Pancreas (tissue), 10 donors: Measurements from ENCODE around the gene CCDC93. TPM values are rescaled to one million over a fixed set of nuclear protein-coding genes. Genes with fewer than 3 reads are reported as not detected.

Source experiments
- ATAC-seq, 4 donors: fragments of 200-7000 bp; cut with Tn5 transposase; one replicate each; pipeline versions ENCODE4 v1.8.0 to v1.9.1; 2020; ENCODE audit warnings: mild to moderate bottlenecking in 4 of 4, moderate library complexity in 4 of 4
- DNase-seq, 6 donors: peaks; one replicate each; pipeline ENCODE4 v3.0.0-alpha.2; 2020
- FAIRE-seq: peaks from 2 replicates; lab custom pipeline; 2012; peaks lifted over from hg19 to GRCh38; lab: Jason Lieb, UNC
- H3K27ac ChIP-seq, 4 donors: fragments of 200-600 bp; sonication (generic); 1 replicate in 3 of 4; 2 replicates in 1 of 4; pipeline versions ENCODE4 v1.5.0 to v1.8.0; 2020
- H3K27me3 ChIP-seq, 4 donors: fragments of 200-600 bp; one replicate each; pipeline ENCODE4 v1.8.0; 2021
- H3K36me3 ChIP-seq, 3 donors: fragments of 200-600 bp; sonication (generic) in 1 of 3; one replicate each; pipeline versions ENCODE4 v1.5.0 to v1.8.0; 2020 to 2021
- H3K4me1 ChIP-seq, 3 donors: fragments of 200-600 bp; one replicate each; pipeline ENCODE4 v1.8.0; 2021
- H3K4me3 ChIP-seq, 4 donors: fragments of 200-600 bp; sonication (generic) in 2 of 4; one replicate each; pipeline versions ENCODE4 v1.5.0 to v1.8.0; 2020 to 2021
- H3K9me3 ChIP-seq, 4 donors: fragments of 200-600 bp; one replicate each; pipeline ENCODE4 v1.8.0; 2021
- CTCF ChIP-seq, 4 donors: fragments of 200-600 bp; sonication (generic) in 3 of 4; IDR thresholded peaks; one replicate each; pipeline versions ENCODE4 v1.5.0 to v1.8.0; 2021; ENCODE audit warnings: antibody characterized with exemption in 4 of 4
- WGBS, 2 donors: extraction: QIAGEN DNeasy Blood & Tissue Kit; methylation state at CpG; one replicate each; pipeline ENCODE4 v1.1.7; 2013; 5-methylcytosine and 5-hydroxymethylcytosine counted together
- intact Hi-C, 3 donors: fragments of 100-400 bp; cut with DNase I; formaldehyde crosslinking; loops; one replicate each; pipeline versions ENCODE4 v1.11.1 to v1.14.2; 2022
- polyA plus RNA-seq, 2 donors: library from polyadenylated mRNA; stranded (reverse); fragments of 200-250 nt; gene quantifications; one replicate each; pipeline ENCODE4 v1.2.3, GENCODE V29; 2013
- total RNA-seq, 6 donors: library from RNA; stranded (reverse); fragmentation: NEBNext Ultra II Directional in 4 of 6; extraction: Animal tissue kit (Norgen Biotek cat#: 25700) in 4 of 6; gene quantifications; one replicate each; pipeline versions ENCODE4 v1.2.1 to v1.2.4, GENCODE V29; 2021 to 2023
- donor health status: healthy with polysubstance abuse.
- donor health status: DM: no; HTN: no; CAD: no; lungs with moderate emphysema.
- donor health status: DM: no; HTN: no; CAD: no.
- donor health status: control.
- donor health status: control.
- donor health status: Bipolar disorder and iron deficiency.
- donor health status: DM: yes; HTN: yes; CAD: no.
- donor health status: DM: no; HTN: no; CAD: no.
- donor health status: DM: no; HTN: no; CAD: no.
- donor health status: DM: yes; HTN: yes; CAD: no.

The CCDC93 gene
- total and polyA plus RNA-seq, 8 donors = 8.2 to 28.6 (median 17.0) TPM

GRCh38 chr2:118050386-118050785 is 36.5 kb upstream of the CCDC93 start:
- FAIRE-seq = no peak
- DNase-seq = no peak
- Histone ChIP-seq H3K4me3 (no peak overlapping the region), H3K36me3 (no peaks in the 10 kb centered on the region), H3K9me3 (no peaks in the 10 kb centered on the region), H3K27ac (no peak overlapping the region), H3K27me3 (no peaks in the 10 kb centered on the region), H3K4me1 (peaks cover 0 to 11% (median 4%) of the 10 kb centered on the region in 3 donors)
- intact Hi-C loops = no loop called here
- ATAC-seq = peak in 1 of 4 donors; percentile 44
- WGBS, 2 donors = 55 to 57% methylated on average over 3 of the region's 3 CpGs
- no peak for TF ChIP-seq CTCF (IDR thresholded peaks at IDR 0.05)

- TF ChIP-seq CTCF (IDR thresholded peaks at IDR 0.05) = no peak
- Histone ChIP-seq H3K36me3 (no peaks in the 10 kb centered on the region), H3K27me3 (no peaks in the 10 kb centered on the region), H3K4me1 (peaks cover 0 to 11% (median 4%) of the 10 kb centered on the region in 3 donors), H3K9me3 (no peaks in the 10 kb centered on the region), H3K27ac (no peak overlapping the region), H3K4me3 (no peak overlapping the region)
- intact Hi-C loops = loop anchor here in 2 of 3 donors (10.0 kb wide), 2 partner anchors 145 to 805 kb away; no protein-coding TSS in a partner anchor
- no peak for FAIRE-seq
- no peak for DNase-seq
- ATAC-seq = no peak
Observed at GRCh38 chr2:118049816-118050140, 35.9 kb upstream of the CCDC93 start.

DNA sequence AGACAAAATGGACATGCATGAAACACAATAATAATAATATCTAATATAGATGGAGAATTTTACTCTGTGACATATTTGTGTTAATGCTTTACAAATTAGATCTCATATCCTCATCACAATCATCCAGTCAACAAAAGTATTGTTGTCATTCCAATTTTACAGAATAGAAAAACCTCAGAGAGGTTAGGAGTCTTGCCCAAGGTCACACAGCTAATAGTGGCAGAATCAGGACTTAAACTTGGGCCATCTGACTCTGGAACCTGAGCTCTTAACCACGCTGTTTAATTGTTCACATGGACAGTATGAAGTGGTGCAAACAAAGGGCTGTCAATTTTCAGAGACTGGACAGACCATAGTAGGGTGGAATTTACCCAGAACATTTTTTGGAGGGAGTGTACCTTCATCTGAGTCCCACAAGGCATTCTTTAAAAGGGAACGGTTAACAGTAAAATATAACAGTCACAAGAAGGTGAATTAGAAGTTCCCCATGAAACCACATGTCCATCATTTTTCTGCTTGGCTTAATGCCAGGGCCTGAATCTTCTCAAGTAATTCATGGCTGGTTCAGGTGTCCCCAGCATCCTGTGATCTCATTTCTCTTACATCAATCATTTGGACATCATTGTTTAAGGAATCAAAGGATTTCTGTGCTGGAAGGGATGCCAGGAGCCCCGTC is 35.4 kb upstream of the CCDC93 start:
- no peak for TF ChIP-seq CTCF (IDR thresholded peaks at IDR 0.05)
- H3K9me3 ChIP-seq = no peaks in the 10 kb centered on the region
- H3K36me3 ChIP-seq = no peaks in the 10 kb centered on the region
- intact Hi-C loops = loop anchor here in 2 of 3 donors (10.0 kb wide), 2 partner anchors 146 to 806 kb away; no protein-coding TSS in a partner anchor
- FAIRE-seq (no peak), DNase-seq (no peak), ATAC-seq (no peak)
- WGBS, 2 donors = 71 to 77% methylated on average over 3 of the region's 3 CpGs
- peaks cover 0 to 11% (median 4%) of the 10 kb centered on the region in 3 donors for H3K4me1 ChIP-seq
- no peak overlapping the region for H3K4me3 ChIP-seq
- H3K27me3 ChIP-seq = no peaks in the 10 kb centered on the region
- H3K27ac ChIP-seq = no peak overlapping the region

DNA sequence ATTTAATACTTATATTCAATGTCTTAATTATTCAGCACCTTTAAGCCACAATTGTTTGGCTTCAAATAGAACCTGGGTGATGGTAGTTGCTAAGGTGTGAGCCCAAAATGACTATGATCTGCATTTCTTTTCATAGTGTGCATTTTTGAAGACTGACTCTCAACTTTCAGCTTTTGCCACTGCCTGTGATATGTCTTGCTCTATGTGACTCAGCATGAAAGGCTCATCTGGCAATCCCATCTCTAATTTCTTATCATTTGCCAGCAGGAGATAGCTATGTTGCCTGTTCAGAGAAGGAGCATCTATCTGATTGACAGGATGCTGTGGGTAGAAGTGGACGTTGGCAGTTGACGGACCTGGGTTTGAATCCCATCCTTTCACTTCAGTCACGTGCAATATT is 34.5 kb upstream of the CCDC93 start:
- no peak overlapping the region for H3K4me3 ChIP-seq
- intact Hi-C loops = loop anchor here in 2 of 3 donors (10.0 kb wide), 2 partner anchors 146 to 806 kb away; no protein-coding TSS in a partner anchor
- no peaks in the 10 kb centered on the region for H3K27me3 ChIP-seq
- DNase-seq = no peak
- H3K36me3 ChIP-seq = no peaks in the 10 kb centered on the region
- peaks cover 0 to 11% (median 4%) of the 10 kb centered on the region in 3 donors for H3K4me1 ChIP-seq
- no peak overlapping the region for H3K27ac ChIP-seq
- FAIRE-seq = no peak
- no peak for TF ChIP-seq CTCF (IDR thresholded peaks at IDR 0.05)
- no peaks in the 10 kb centered on the region for H3K9me3 ChIP-seq
- WGBS, 2 donors = 86 to 93% methylated on average over 3 of the region's 3 CpGs
- ATAC-seq = no peak

GRCh38 chr2:118047380-118047826 is 33.5 kb upstream of the CCDC93 start:
- Histone ChIP-seq H3K27me3 (no peaks in the 10 kb centered on the region), H3K27ac (peak overlapping the region in 1 of 4 donors; percentile 12), H3K36me3 (no peaks in the 10 kb centered on the region), H3K9me3 (no peaks in the 10 kb centered on the region), H3K4me1 (peaks cover 0 to 11% (median 4%) of the 10 kb centered on the region in 3 donors), H3K4me3 (peak overlapping the region in 1 of 4 donors; percentile 15)
- intact Hi-C loops = loop anchor here in 2 of 3 donors (10.0 kb wide), 2 partner anchors 147 to 807 kb away; no protein-coding TSS in a partner anchor
- no peak for FAIRE-seq
- peak; percentile 89 to 98 (median 95) for ATAC-seq
- 33 to 49% methylated on average over 3 of the region's 3 CpGs for WGBS, 2 donors
- TF ChIP-seq CTCF (IDR thresholded peaks at IDR 0.05) = no peak
- no peak for DNase-seq
